ENCODE results near the gene SPG7. TPM values are rescaled to one million over a fixed set of nuclear protein-coding genes. Genes with fewer than 3 reads are reported as not detected.

Gene SPG7
- total and polyA plus RNA-seq, 2 of the 4 experiments (the other 2 are of a cell fraction), result 94.6 to 96.8 TPM

GRCh38 chr16:89475144-89475543, 33.1 kb upstream of the SPG7 start:
- no peak overlapping the region for H2AFZ ChIP-seq (replicated peaks; ENCODE audit: low read length, poor library complexity)
- in situ Hi-C loops (cut with MboI; ENCODE audit: low sequenced_read_pairs), result no loop called here
- no peak overlapping the region for H2BK15ac ChIP-seq (ENCODE audit: low read depth, low read length)
- DNase-seq (no peak), ATAC-seq (ENCODE audit: low read depth) (no peak)
- no peak overlapping the region for H2BK20ac ChIP-seq (ENCODE audit: low read depth, low read length)
- H3K27ac ChIP-seq (ENCODE audit: insufficient read depth, low read length), result no peak overlapping the region
- dilution Hi-C loops (cut with HindIII; ENCODE audit: low sequenced_read_pairs, unreplicated experiment), result no loop called here
- H2BK120ac ChIP-seq (ENCODE audit: low read depth, low read length), result no peak overlapping the region
- POLR2A ChIA-PET (ENCODE audit: unreplicated experiment), result no interaction called here
- H3K4ac ChIP-seq (ENCODE audit: low read depth, low read length), result no peak overlapping the region
- no peak overlapping the region for H2BK5ac ChIP-seq (ENCODE audit: low read depth, low read length, poor library complexity, severe bottlenecking)
- no CpG with 5 or more reads among the region's 5 CpGs for WGBS, 2 experiments (ENCODE audit: extremely low coverage in 2 of 2, insufficient read length in 1 of 2)
- no peak overlapping the region for H2AK9ac ChIP-seq (replicated peaks; ENCODE audit: low read depth, low read length, poor library complexity)
- no peak overlapping the region for H3K4me3 ChIP-seq (ENCODE audit: insufficient read depth, low read depth, low read length)
- no peak overlapping the region for H2AK5ac ChIP-seq (ENCODE audit: low read depth, low read length)
- CTCF ChIA-PET, result no interaction called here
- no peak for TF ChIP-seq FOS (IDR thresholded peaks at IDR 0.05; ENCODE audit: low read depth, low read length)
- no peak for TF ChIP-seq RAD21 (IDR thresholded peaks at IDR 0.05; ENCODE audit: low read length)
- no peak for TF ChIP-seq MXI1 (IDR thresholded peaks at IDR 0.05; ENCODE audit: borderline replicate concordance, low read depth, low read length)
- TF ChIP-seq CTCF (conservative IDR thresholded peaks at IDR 0.05; ENCODE audit: low read depth, low read length), result no peak
- TF ChIP-seq, protein P1, sequence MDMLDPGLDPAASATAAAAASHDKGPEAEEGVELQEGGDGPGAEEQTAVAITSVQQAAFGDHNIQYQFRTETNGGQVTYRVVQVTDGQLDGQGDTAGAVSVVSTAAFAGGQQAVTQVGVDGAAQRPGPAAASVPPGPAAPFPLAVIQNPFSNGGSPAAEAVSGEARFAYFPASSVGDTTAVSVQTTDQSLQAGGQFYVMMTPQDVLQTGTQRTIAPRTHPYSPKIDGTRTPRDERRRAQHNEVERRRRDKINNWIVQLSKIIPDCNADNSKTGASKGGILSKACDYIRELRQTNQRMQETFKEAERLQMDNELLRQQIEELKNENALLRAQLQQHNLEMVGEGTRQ (IDR thresholded peaks at IDR 0.05; ENCODE audit: low read depth, low read length), result no peak
- TF ChIP-seq CHD1 (IDR thresholded peaks at IDR 0.05; ENCODE audit: low read depth, low read length), result no peak
- TF ChIP-seq NFE2L2 (IDR thresholded peaks at IDR 0.05; ENCODE audit: low read depth, low read length), result no peak
- TF ChIP-seq BHLHE40 (IDR thresholded peaks at IDR 0.05; ENCODE audit: low read depth, low read length), result no peak
- no peak for TF ChIP-seq POLR2A (IDR thresholded peaks at IDR 0.05; ENCODE audit: low read depth, low read length)
- no peak for TF ChIP-seq MAFK (IDR thresholded peaks at IDR 0.05; ENCODE audit: low read depth, low read length)
- no peak for TF ChIP-seq ELK1 (IDR thresholded peaks at IDR 0.05; ENCODE audit: borderline replicate concordance, low read depth, low read length)
- no peak for TF ChIP-seq SMC3 (IDR thresholded peaks at IDR 0.05; ENCODE audit: low read depth, low read length)
- TF ChIP-seq MAZ (IDR thresholded peaks at IDR 0.05; ENCODE audit: borderline replicate concordance, low read depth, low read length), result no peak
- TF ChIP-seq CEBPB (IDR thresholded peaks at IDR 0.05; ENCODE audit: low read depth, low read length), result no peak
- TF ChIP-seq RFX5 (IDR thresholded peaks at IDR 0.05; ENCODE audit: low read depth, low read length), result no peak
- no peak for TF ChIP-seq RCOR1 (IDR thresholded peaks at IDR 0.05; ENCODE audit: insufficient replicate concordance, low read length)
- H4K20me1 ChIP-seq (ENCODE audit: insufficient read depth, low read length), result peaks cover 99% of the 10 kb centered on the region
- peaks cover 58% of the 10 kb centered on the region for H3K9me1 ChIP-seq (ENCODE audit: insufficient read depth, low read length)
- no peaks in the 10 kb centered on the region for H3K36me3 ChIP-seq (ENCODE audit: control insufficient read depth, insufficient read depth, low read length)
- H3K14ac ChIP-seq (replicated peaks; ENCODE audit: low read depth, low read length), result no peak overlapping the region
- no peak overlapping the region for H3K4me2 ChIP-seq (ENCODE audit: low read depth, low read length)
- no peaks in the 10 kb centered on the region for H3K9me3 ChIP-seq (ENCODE audit: control insufficient read depth, insufficient read depth, low read length)
- no TSS peak for BruUV-seq (replicated peaks)
- H3K79me1 ChIP-seq (ENCODE audit: low read depth in 1 of 2, low read length in 2 of 2), result peaks cover 0 to 72% of the 10 kb centered on the region in 2 experiments; a peak in 2 of 4 replicates
- peaks cover 31% of the 10 kb centered on the region for H3K4me1 ChIP-seq (ENCODE audit: control insufficient read depth, insufficient read depth, low read length)
- no peak overlapping the region for H4K91ac ChIP-seq (ENCODE audit: insufficient read depth, low read depth, low read length)
- H3K23ac ChIP-seq (ENCODE audit: low read depth, low read length), result no peak overlapping the region
- no peak overlapping the region for H3K18ac ChIP-seq (ENCODE audit: low read depth, low read length)
- H4K5ac ChIP-seq (ENCODE audit: low read depth, low read length), result no peak overlapping the region
- no peak overlapping the region for H3K9ac ChIP-seq (ENCODE audit: low read depth, low read length)
- H4K8ac ChIP-seq (ENCODE audit: low read depth in 2 of 2, low read length in 2 of 2), result no peak overlapping the region
- intact Hi-C loops (cut with micrococcal nuclease), result no loop called here
- H3K56ac ChIP-seq (ENCODE audit: extremely low read depth, insufficient read depth, low read length), result no peak overlapping the region
- H3K27me3 ChIP-seq (ENCODE audit: control insufficient read depth, insufficient read depth, low read length), result no peaks in the 10 kb centered on the region

Measured in IMR-90 (cell line).